Keratinocyte (primary cell): Measurements from ENCODE around the gene SLX4IP.

Source experiments
- EZH2 ChIP-seq: IDR thresholded peaks from one replicate; pipeline ENCODE4 v1.6.1; 2012; ENCODE audit warnings: inconsistent platforms, mild to moderate bottlenecking, low read length, moderate library complexity
- TF ChIP-seq, protein P1 (sequence below), 3 experiments: IDR thresholded peaks in 1 of 3; conservative IDR thresholded peaks in 1 of 3; optimal IDR thresholded peaks in 1 of 3; 2 replicates in 2 of 3; 3 replicates in 1 of 3; pipeline versions ENCODE3 to v1.5.1; 2011; ENCODE audit warnings: low read length in 3 of 3, mild to moderate bottlenecking in 3 of 3, moderate library complexity in 2 of 3, control low read depth in 1 of 3, inconsistent platforms in 1 of 3; ENCODE audit not compliant: insufficient read depth in 2 of 3; ENCODE audit errors: extremely low read depth in 1 of 3

GRCh38 chr20:10523443-10523842 lies 88.3 kb downstream of the SLX4IP start:
- TF ChIP-seq, protein P1, sequence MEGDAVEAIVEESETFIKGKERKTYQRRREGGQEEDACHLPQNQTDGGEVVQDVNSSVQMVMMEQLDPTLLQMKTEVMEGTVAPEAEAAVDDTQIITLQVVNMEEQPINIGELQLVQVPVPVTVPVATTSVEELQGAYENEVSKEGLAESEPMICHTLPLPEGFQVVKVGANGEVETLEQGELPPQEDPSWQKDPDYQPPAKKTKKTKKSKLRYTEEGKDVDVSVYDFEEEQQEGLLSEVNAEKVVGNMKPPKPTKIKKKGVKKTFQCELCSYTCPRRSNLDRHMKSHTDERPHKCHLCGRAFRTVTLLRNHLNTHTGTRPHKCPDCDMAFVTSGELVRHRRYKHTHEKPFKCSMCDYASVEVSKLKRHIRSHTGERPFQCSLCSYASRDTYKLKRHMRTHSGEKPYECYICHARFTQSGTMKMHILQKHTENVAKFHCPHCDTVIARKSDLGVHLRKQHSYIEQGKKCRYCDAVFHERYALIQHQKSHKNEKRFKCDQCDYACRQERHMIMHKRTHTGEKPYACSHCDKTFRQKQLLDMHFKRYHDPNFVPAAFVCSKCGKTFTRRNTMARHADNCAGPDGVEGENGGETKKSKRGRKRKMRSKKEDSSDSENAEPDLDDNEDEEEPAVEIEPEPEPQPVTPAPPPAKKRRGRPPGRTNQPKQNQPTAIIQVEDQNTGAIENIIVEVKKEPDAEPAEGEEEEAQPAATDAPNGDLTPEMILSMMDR (optimal IDR thresholded peaks at IDR 0.05 in 1 of 3, IDR thresholded peaks at IDR 0.05 in 1 of 3, conservative IDR thresholded peaks at IDR 0.05 in 1 of 3; ENCODE audit: extremely low read depth in 1 of 3, insufficient read depth in 2 of 3, low read length in 3 of 3): no peak
- no peak for TF ChIP-seq EZH2
